ENCODE results near the gene ARPC1A. TPM values are rescaled to one million over a fixed set of nuclear protein-coding genes. Genes with fewer than 3 reads are reported as not detected.
A peak's percentile ranks its signal among the peaks of the same experiment; 100 is the strongest.
"Not testable (repeated sequence)": the region's sequence is repeated elsewhere in the genome, so short reads cannot be mapped to it uniquely, and the experiment has no call there.

ARPC1A gene
- total RNA-seq, 1 donor = 132 TPM

DNA sequence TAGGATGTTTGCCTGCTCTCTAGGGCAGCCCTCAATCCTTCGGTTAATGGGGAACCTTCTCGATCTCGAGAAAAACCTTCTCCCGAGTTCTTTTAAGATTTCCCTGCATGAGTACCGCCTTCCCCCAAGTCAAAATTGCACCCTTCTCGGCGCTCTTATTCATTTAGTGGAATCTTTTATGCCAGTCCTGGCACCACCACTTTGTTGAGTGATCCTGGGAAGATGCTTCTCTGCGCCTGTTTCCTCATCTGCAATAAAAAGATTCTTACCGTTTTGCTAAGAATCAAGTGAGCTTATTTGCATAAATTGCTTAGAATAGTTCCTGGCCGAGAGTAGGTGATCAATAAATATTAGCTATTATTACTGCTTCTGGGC lies 697 bp downstream of the ARPC1A start:
- peak overlapping the region; percentile 79 for H2AFZ ChIP-seq (ENCODE audit: low read length)
- no peak for TF ChIP-seq CTCF (IDR thresholded peaks at IDR 0.05; ENCODE audit: extremely low read depth, low read depth, low read length)
- DNase-seq (ENCODE audit: insufficient read length, low spot score, missing footprints) = no peak
- peak overlapping the region; percentile 79 for H3K27ac ChIP-seq (ENCODE audit: low read depth, low read length)
- peak overlapping the region; percentile 87 for H3K4me3 ChIP-seq (ENCODE audit: insufficient read depth, low read length)
- H3K9me3 ChIP-seq (ENCODE audit: low read depth, low read length) = no peaks in the 10 kb centered on the region
- no peaks in the 10 kb centered on the region for H3K27me3 ChIP-seq (ENCODE audit: insufficient read depth, low read length)
- H3K4me2 ChIP-seq (ENCODE audit: insufficient read depth, low read length) = peak overlapping the region; percentile 93
- peaks cover 4% of the 10 kb centered on the region for H3K36me3 ChIP-seq (ENCODE audit: insufficient read depth, low read length)
- H3K4me1 ChIP-seq (ENCODE audit: insufficient read depth, low read length) = peaks cover 34% of the 10 kb centered on the region
- H4K20me1 ChIP-seq (ENCODE audit: insufficient read depth, low read length) = peaks cover 25% of the 10 kb centered on the region
- H3K79me2 ChIP-seq (ENCODE audit: insufficient read depth, low read length) = peaks cover 57% of the 10 kb centered on the region

- peaks cover 90% of the 10 kb centered on the region for H3K79me2 ChIP-seq (ENCODE audit: insufficient read depth, low read length)
- peak overlapping the region; percentile 82 for H3K27ac ChIP-seq (ENCODE audit: low read depth, low read length)
- peaks cover 39% of the 10 kb centered on the region for H4K20me1 ChIP-seq (ENCODE audit: insufficient read depth, low read length)
- H3K27me3 ChIP-seq (ENCODE audit: insufficient read depth, low read length); H3K9me3 ChIP-seq (ENCODE audit: low read depth, low read length); H2AFZ ChIP-seq (ENCODE audit: low read length): not testable (repeated sequence)
- peaks cover 31% of the 10 kb centered on the region for H3K4me1 ChIP-seq (ENCODE audit: insufficient read depth, low read length)
- peak overlapping the region; percentile 24 for H3K4me3 ChIP-seq (ENCODE audit: insufficient read depth, low read length)
- DNase-seq (ENCODE audit: insufficient read length, low spot score, missing footprints) = peak; percentile 89
- peak overlapping the region; percentile 61 for H3K4me2 ChIP-seq (ENCODE audit: insufficient read depth, low read length)
- H3K36me3 ChIP-seq (ENCODE audit: insufficient read depth, low read length) = peaks cover 23% of the 10 kb centered on the region
Observed at GRCh38 chr7:99330314-99330961, 4.7 kb downstream of the ARPC1A start.

GRCh38 chr7:99331002-99331401 lies 5.3 kb downstream of the ARPC1A start:
- Histone ChIP-seq H3K36me3 (ENCODE audit: insufficient read depth, low read length) (peaks cover 27% of the 10 kb centered on the region), H3K27ac (ENCODE audit: low read depth, low read length) (peak overlapping the region; percentile 82)
- no peak for DNase-seq (ENCODE audit: insufficient read length, low spot score, missing footprints)

DNA sequence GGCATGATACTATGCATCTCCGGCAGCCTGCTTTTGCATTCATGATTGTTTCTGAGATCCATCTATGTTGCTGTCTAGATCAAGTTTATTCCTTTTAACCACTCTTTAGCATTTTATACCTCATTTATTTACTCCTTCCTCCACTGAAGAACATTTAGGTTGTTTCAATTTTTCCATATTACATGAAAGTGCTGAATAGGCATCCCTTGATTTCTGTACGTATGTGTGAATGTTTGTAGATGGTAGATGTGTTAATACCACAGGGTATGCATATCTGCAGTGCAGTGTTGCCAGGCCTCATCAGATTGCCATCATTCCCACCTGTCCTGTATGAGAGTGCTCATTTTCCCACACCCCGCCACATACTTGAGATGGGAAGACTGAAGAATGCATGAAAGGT lies 13.9 kb downstream of the ARPC1A start:
- H3K36me3 ChIP-seq (ENCODE audit: insufficient read depth, low read length) = peaks cover 81% of the 10 kb centered on the region
- no peak for DNase-seq (ENCODE audit: insufficient read length, low spot score, missing footprints)
- H3K4me3 ChIP-seq (ENCODE audit: insufficient read depth, low read length) = no peak overlapping the region
- no peak overlapping the region for H2AFZ ChIP-seq (ENCODE audit: low read length)
- no peaks in the 10 kb centered on the region for H3K9me3 ChIP-seq (ENCODE audit: low read depth, low read length)
- no peaks in the 10 kb centered on the region for H3K27me3 ChIP-seq (ENCODE audit: insufficient read depth, low read length)
- H3K79me2 ChIP-seq (ENCODE audit: insufficient read depth, low read length) = peaks cover 53% of the 10 kb centered on the region
- H4K20me1 ChIP-seq (ENCODE audit: insufficient read depth, low read length) = peaks cover 2% of the 10 kb centered on the region
- H3K4me2 ChIP-seq (ENCODE audit: insufficient read depth, low read length) = no peak overlapping the region
- no peak overlapping the region for H3K27ac ChIP-seq (ENCODE audit: low read depth, low read length)
- H3K4me1 ChIP-seq (ENCODE audit: insufficient read depth, low read length) = no peaks in the 10 kb centered on the region
- TF ChIP-seq CTCF (IDR thresholded peaks at IDR 0.05; ENCODE audit: extremely low read depth, low read depth, low read length) = no peak

More at GRCh38 chr7:99331002-99331401, 5.3 kb downstream of the ARPC1A start:
- no peaks in the 10 kb centered on the region for H3K9me3 ChIP-seq (ENCODE audit: low read depth, low read length)
- peaks cover 31% of the 10 kb centered on the region for H3K4me1 ChIP-seq (ENCODE audit: insufficient read depth, low read length)
- H3K27me3 ChIP-seq (ENCODE audit: insufficient read depth, low read length) = no peaks in the 10 kb centered on the region
- no peak for TF ChIP-seq CTCF (IDR thresholded peaks at IDR 0.05; ENCODE audit: extremely low read depth, low read depth, low read length)
- H3K4me3 ChIP-seq (ENCODE audit: insufficient read depth, low read length) = no peak overlapping the region
- H2AFZ ChIP-seq (ENCODE audit: low read length) = no peak overlapping the region
- peaks cover 91% of the 10 kb centered on the region for H3K79me2 ChIP-seq (ENCODE audit: insufficient read depth, low read length)
- peak overlapping the region; percentile 61 for H3K4me2 ChIP-seq (ENCODE audit: insufficient read depth, low read length)
- peaks cover 38% of the 10 kb centered on the region for H4K20me1 ChIP-seq (ENCODE audit: insufficient read depth, low read length)
